ENCODE data around the gene DMRTC2. TPM values are rescaled to one million over a fixed set of nuclear protein-coding genes. Genes with fewer than 3 reads are reported as not detected.

The DMRTC2 gene
- total and polyA plus RNA-seq, 2 of the 13 experiments (the other 11 are each of a cell fraction or from before 2014, with no cell fraction given) = not detected

DNA sequence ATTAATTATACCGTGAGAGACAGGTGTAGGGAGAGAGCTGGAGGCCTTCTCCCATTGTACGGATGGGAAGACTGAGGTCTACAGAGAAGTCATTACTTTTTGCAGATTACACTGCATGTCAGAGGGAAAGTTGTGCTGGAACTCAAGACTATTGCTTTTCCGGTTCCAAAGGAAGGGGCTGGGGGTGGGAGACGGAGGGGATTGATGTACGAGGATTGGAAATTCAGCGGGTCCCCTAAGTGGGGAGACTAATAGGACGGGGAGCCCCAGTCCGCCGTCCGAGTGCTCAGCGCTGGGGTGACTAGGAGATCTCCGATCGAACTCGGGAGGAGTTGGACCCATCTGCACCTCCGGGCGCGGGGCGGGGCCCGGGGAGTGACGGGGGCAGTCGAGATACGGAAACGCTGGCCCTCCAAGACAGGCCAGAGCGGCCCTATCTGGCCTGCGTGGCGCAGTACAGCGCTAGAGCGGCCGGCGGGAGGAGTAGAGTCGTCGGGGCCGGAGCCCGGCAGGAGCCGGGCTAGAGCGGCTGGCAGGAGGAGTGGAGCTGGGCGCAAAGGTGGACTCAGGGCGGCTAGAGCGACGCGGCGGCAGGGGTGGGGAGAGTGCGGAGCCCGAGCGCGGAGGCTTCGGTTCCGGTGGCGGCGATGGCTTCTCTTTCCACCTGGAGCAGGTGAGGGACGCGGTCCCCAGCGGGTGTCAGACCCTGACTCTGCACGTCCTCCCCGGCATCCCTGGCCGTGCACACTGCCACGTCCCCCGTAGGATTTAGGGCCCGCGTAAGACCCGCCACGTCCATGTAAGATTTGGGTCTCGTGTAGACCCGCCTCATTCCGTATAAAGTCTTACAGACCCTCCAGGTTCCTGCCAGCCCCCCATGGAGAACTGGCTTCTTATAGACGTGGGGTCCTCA, 39.2 kb downstream of the DMRTC2 start (continued):
- TF ChIP-seq, protein P1, sequence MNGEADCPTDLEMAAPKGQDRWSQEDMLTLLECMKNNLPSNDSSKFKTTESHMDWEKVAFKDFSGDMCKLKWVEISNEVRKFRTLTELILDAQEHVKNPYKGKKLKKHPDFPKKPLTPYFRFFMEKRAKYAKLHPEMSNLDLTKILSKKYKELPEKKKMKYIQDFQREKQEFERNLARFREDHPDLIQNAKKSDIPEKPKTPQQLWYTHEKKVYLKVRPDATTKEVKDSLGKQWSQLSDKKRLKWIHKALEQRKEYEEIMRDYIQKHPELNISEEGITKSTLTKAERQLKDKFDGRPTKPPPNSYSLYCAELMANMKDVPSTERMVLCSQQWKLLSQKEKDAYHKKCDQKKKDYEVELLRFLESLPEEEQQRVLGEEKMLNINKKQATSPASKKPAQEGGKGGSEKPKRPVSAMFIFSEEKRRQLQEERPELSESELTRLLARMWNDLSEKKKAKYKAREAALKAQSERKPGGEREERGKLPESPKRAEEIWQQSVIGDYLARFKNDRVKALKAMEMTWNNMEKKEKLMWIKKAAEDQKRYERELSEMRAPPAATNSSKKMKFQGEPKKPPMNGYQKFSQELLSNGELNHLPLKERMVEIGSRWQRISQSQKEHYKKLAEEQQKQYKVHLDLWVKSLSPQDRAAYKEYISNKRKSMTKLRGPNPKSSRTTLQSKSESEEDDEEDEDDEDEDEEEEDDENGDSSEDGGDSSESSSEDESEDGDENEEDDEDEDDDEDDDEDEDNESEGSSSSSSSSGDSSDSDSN (CRISPR knock-in tag; IDR thresholded peaks at IDR 0.05) = peak; percentile 60
- TF ChIP-seq XRCC5 (optimal IDR thresholded peaks at IDR 0.05; ENCODE audit: low read length) (peak; percentile 96), ZSCAN21 (CRISPR knock-in tag; IDR thresholded peaks at IDR 0.05; ENCODE audit: borderline replicate concordance) (0 out of 2 replicates have a peak, but pooled peaks have one; percentile 84), MXI1 (IDR thresholded peaks at IDR 0.05; ENCODE audit: borderline replicate concordance, low read depth, low read length) (peak; percentile 70; the same call in 1 of the 3 replicates), ARNT (IDR thresholded peaks at IDR 0.05) (no peak), ZNF24 (IDR thresholded peaks at IDR 0.05) (peak; percentile 83), ZFP36 (IDR thresholded peaks at IDR 0.05; ENCODE audit: borderline replicate concordance, low read depth, low read length, partially characterized antibody) (no peak), ZNF33B (CRISPR knock-in tag; IDR thresholded peaks at IDR 0.05) (no peak), ZNF333 (CRISPR knock-in tag; IDR thresholded peaks at IDR 0.05; ENCODE audit: borderline replicate concordance) (no peak), SALL1 (CRISPR knock-in tag; IDR thresholded peaks at IDR 0.05) (peak; percentile 77), BRD4 (CRISPR knock-in tag; IDR thresholded peaks at IDR 0.05) (0 out of 2 replicates have a peak, but pooled peaks have one; percentile 32), ZBTB7A (CRISPR knock-in tag; IDR thresholded peaks at IDR 0.05) (peak; percentile 54; the same call in 1 of the 2 replicates), HMGA1 (CRISPR knock-in tag; conservative IDR thresholded peaks at IDR 0.05) (no peak), SP5 (CRISPR knock-in tag; IDR thresholded peaks at IDR 0.05; ENCODE audit: borderline replicate concordance, low read depth) (no peak; the same call in 1 of the 2 replicates), ZFP36L1 (CRISPR knock-in tag; IDR thresholded peaks at IDR 0.05) (peak; percentile 72), DMAP1 (CRISPR knock-in tag; IDR thresholded peaks at IDR 0.05) (peak; percentile 85), SIN3A (IDR thresholded peaks at IDR 0.05; ENCODE audit: borderline replicate concordance, low read depth, low read length) (0 out of 2 replicates have a peak, but pooled peaks have one; percentile 75)
- TF ChIP-seq, protein P2, sequence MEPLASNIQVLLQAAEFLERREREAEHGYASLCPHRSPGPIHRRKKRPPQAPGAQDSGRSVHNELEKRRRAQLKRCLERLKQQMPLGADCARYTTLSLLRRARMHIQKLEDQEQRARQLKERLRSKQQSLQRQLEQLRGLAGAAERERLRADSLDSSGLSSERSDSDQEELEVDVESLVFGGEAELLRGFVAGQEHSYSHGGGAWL (CRISPR knock-in tag; IDR thresholded peaks at IDR 0.05) = peak; percentile 67
- TF ChIP-seq, protein P3, sequence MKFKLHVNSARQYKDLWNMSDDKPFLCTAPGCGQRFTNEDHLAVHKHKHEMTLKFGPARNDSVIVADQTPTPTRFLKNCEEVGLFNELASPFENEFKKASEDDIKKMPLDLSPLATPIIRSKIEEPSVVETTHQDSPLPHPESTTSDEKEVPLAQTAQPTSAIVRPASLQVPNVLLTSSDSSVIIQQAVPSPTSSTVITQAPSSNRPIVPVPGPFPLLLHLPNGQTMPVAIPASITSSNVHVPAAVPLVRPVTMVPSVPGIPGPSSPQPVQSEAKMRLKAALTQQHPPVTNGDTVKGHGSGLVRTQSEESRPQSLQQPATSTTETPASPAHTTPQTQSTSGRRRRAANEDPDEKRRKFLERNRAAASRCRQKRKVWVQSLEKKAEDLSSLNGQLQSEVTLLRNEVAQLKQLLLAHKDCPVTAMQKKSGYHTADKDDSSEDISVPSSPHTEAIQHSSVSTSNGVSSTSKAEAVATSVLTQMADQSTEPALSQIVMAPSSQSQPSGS (CRISPR knock-in tag; IDR thresholded peaks at IDR 0.05) = peak; percentile 82
